ENCODE measurements around the gene TINAGL1. TPM values are rescaled to one million over a fixed set of nuclear protein-coding genes. Genes with fewer than 3 reads are reported as not detected.

TINAGL1 gene
- total RNA-seq, 1 experiment from 2014 or later = 2.9 TPM

DNA sequence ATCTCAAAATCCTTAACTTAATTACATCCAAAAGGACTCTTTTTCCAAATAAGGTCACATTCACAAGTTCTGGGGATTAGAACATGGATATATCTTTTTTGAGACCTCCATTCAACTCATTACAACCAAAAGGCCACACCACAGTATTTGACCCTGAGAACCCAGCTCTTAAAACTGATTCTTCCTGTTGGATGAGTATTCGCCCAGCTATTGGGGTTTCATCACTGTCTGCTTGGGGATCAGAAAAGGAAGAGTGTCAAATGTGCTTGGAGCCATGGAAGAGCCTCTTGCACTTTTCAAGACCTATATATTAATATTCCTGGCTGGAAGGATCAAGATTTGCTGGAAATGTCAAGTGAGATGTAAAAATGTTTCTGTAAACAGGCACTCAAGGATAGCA, 5.4 kb upstream of the TINAGL1 start:
- intact Hi-C loops (cut with micrococcal nuclease) = no loop called here
- ChIA-PET CTCF (interaction anchor here (0.8 to 2.1 kb wide), 9 partner anchors 18 to 175 kb away, joined by 3 to 7 read pairs (median 4); no protein-coding TSS in a partner anchor), POLR2A (interaction anchor here (2.0 kb wide), 1 partner anchor 218 kb away, joined by 5 read pairs; no protein-coding TSS in a partner anchor)
- DNase-seq (ENCODE audit: unreplicated experiment) = no peak
- Mint-ChIP-seq H3K9me3 (ENCODE audit: unreplicated experiment) (no peaks in the 10 kb centered on the region), H3K4me3 (ENCODE audit: unreplicated experiment) (no peak overlapping the region), H3K4me1 (ENCODE audit: insufficient read depth, unreplicated experiment) (peaks cover 31% of the 10 kb centered on the region), H3K36me3 (ENCODE audit: insufficient read depth, unreplicated experiment) (no peaks in the 10 kb centered on the region), H3K27me3 (ENCODE audit: insufficient read depth, unreplicated experiment) (no peaks in the 10 kb centered on the region), H3K27ac (ENCODE audit: low read depth, unreplicated experiment) (no peak overlapping the region)
- TF ChIP-seq, protein P1, sequence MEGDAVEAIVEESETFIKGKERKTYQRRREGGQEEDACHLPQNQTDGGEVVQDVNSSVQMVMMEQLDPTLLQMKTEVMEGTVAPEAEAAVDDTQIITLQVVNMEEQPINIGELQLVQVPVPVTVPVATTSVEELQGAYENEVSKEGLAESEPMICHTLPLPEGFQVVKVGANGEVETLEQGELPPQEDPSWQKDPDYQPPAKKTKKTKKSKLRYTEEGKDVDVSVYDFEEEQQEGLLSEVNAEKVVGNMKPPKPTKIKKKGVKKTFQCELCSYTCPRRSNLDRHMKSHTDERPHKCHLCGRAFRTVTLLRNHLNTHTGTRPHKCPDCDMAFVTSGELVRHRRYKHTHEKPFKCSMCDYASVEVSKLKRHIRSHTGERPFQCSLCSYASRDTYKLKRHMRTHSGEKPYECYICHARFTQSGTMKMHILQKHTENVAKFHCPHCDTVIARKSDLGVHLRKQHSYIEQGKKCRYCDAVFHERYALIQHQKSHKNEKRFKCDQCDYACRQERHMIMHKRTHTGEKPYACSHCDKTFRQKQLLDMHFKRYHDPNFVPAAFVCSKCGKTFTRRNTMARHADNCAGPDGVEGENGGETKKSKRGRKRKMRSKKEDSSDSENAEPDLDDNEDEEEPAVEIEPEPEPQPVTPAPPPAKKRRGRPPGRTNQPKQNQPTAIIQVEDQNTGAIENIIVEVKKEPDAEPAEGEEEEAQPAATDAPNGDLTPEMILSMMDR (IDR thresholded peaks at IDR 0.05; ENCODE audit: unreplicated experiment) = no peak
- no TSS peak for BruUV-seq (replicated peaks)

DNA sequence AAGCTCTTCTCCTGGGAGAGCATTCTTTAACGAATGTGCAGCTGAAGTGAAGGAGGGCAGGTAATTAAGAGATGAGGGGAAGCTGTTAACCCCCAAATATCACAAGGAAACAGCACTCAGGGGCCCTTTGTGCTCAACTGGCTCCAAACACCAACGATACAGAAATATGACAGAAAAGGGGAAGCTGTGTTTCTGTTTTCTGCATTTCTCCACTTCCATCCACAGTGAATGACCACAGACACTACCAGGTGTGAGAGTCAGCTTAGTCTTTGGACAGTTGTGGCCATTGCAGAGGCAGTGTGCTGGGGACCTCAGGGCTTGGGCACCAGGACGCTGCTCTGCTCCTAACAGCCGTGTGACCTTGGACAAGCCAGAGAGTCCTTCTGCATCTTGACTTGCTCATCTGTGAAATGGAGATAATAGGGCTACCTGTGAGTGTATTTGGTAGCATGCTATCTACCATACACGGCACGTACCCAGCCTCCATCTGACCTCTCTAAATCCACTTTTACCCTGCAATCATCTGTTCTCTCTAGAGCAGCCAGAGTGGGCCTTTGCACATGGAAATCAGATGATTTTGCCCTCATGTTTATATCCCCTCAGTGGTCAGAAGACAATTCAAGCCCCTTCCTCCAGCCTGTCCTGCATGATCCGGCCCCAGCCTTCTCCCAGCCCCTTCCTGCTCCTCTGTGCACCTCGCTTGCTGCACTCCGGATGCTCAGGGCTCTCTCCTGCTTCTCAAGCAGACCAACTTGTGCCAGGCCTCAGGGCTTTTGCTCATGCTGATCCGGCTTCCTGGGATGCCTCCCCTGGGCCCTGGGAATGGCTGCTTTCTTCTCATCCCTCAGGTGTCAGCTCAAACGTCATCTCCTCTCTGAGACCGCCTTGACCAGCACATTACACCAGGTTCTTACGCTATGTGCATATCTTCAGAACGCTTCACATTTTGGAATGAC, 4.7 kb upstream of the TINAGL1 start:
- ChIA-PET POLR2A (interaction anchor here (2.0 kb wide), 1 partner anchor 217 kb away, joined by 5 read pairs; no protein-coding TSS in a partner anchor), CTCF (interaction anchor here (0.6 to 1.9 kb wide), 8 partner anchors 19 to 174 kb away, joined by 3 to 7 read pairs (median 4); no protein-coding TSS in a partner anchor)
- H3K4me1 Mint-ChIP-seq (ENCODE audit: insufficient read depth, unreplicated experiment) = peaks cover 38% of the 10 kb centered on the region
- no peak for DNase-seq (ENCODE audit: unreplicated experiment)
- TF ChIP-seq, protein P1 (IDR thresholded peaks at IDR 0.05; ENCODE audit: unreplicated experiment) = no peak
- H3K27me3 Mint-ChIP-seq (ENCODE audit: insufficient read depth, unreplicated experiment) = no peaks in the 10 kb centered on the region
- intact Hi-C loops (cut with micrococcal nuclease) = no loop called here
- no peak overlapping the region for H3K27ac Mint-ChIP-seq (ENCODE audit: low read depth, unreplicated experiment)
- no peaks in the 10 kb centered on the region for H3K9me3 Mint-ChIP-seq (ENCODE audit: unreplicated experiment)
- H3K4me3 Mint-ChIP-seq (ENCODE audit: unreplicated experiment) = no peak overlapping the region
- H3K36me3 Mint-ChIP-seq (ENCODE audit: insufficient read depth, unreplicated experiment) = no peaks in the 10 kb centered on the region
- BruUV-seq (replicated peaks) = no TSS peak

DNA sequence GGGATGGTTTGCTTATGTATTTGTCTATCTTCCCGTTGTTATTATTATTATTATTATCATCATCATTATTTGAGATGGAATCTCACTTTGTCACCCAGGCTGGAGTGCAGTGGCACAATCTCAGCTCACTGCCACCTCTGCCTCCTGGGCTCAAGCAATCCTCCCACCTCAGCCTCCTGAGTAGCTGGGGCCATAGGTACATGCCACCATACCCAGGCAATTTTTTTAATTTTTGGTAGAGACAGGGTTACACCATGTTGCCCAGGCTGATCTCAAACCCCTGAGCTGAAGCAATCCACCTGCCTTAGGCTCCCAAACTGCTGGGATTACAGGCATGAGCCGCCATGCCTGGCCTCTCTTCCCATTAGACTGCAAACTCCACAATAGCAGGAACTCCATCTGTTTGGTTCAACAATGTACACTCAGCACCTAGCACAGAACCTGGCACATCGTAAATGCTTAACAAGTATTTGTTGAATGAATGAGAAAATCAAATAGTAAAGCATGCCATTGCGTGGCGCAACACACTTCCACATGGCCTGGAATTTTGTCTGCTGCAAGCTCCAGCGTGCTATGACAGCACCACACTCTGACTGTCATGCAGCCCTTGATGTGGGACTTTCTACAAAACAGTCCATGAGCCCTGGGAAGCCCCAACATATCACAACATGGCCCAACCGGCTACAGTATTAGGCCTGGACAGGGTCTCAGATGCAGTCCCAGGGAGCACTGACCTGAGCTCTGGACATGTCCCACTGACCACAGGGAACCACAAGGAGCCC, 3.8 kb upstream of the TINAGL1 start:
- BruUV-seq (replicated peaks) = no TSS peak
- no peaks in the 10 kb centered on the region for H3K9me3 Mint-ChIP-seq (ENCODE audit: unreplicated experiment)
- no peaks in the 10 kb centered on the region for H3K36me3 Mint-ChIP-seq (ENCODE audit: insufficient read depth, unreplicated experiment)
- H3K4me1 Mint-ChIP-seq (ENCODE audit: insufficient read depth, unreplicated experiment) = peaks cover 40% of the 10 kb centered on the region
- TF ChIP-seq, protein P1 (IDR thresholded peaks at IDR 0.05; ENCODE audit: unreplicated experiment) = no peak
- no peaks in the 10 kb centered on the region for H3K27me3 Mint-ChIP-seq (ENCODE audit: insufficient read depth, unreplicated experiment)
- H3K4me3 Mint-ChIP-seq (ENCODE audit: unreplicated experiment) = peak overlapping the region; percentile 28
- H3K27ac Mint-ChIP-seq (ENCODE audit: low read depth, unreplicated experiment) = no peak overlapping the region
- POLR2A ChIA-PET = interaction anchor here (1.4 to 6.4 kb wide), 3 partner anchors 12 to 66 kb away, joined by 3 to 62 read pairs (median 16); no protein-coding TSS in a partner anchor
- intact Hi-C loops (cut with micrococcal nuclease) = no loop called here
- peak; percentile 70 for DNase-seq (ENCODE audit: unreplicated experiment)
- CTCF ChIA-PET = interaction anchor here (0.6 to 2.2 kb wide), 5 partner anchors 8 to 389 kb away, joined by 3 to 6 read pairs (median 4); no protein-coding TSS in a partner anchor
